GM19397 (cell line): ENCODE measurements around the gene CAMK2B.

ENCODE experiments used
- ATAC-seq: cut with Tn5 transposase; IDR thresholded peaks from one replicate; pipeline ENCODE4 v1.9.1; 2021; ENCODE audit warnings: mild to moderate bottlenecking, moderate library complexity; ENCODE audit not compliant: unreplicated experiment

CAMK2B gene

DNA sequence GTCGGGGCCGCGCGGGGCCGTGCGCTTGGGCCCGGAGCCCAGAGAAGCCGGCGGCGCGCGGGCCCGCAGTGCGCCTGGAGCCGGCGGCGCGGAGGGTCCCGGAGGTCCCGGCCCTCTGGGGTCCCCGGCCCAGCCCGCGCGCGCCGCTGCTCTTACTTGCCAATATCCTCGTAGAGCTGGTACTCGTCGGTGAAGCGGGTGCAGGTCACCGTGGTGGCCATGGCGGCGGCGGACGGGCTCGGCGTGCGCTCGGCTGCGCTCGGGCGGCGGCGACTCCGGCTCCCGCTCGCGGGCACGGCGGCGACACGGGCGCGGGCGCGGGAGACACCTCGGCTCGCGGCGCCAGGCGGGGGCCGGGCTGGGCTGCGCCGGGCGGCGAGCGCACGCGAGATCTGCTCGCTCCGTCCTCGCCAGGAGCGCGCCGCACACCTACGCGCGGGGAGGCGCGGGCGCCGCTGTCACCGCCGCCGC is at the start of gene CAMK2B:
Gene CAMK2B, minus strand, starts transcription at position 394 of the 471 bp plus-strand sequence. Its CDS starts 173 bp downstream, at position 221.
- no peak for ATAC-seq

DNA sequence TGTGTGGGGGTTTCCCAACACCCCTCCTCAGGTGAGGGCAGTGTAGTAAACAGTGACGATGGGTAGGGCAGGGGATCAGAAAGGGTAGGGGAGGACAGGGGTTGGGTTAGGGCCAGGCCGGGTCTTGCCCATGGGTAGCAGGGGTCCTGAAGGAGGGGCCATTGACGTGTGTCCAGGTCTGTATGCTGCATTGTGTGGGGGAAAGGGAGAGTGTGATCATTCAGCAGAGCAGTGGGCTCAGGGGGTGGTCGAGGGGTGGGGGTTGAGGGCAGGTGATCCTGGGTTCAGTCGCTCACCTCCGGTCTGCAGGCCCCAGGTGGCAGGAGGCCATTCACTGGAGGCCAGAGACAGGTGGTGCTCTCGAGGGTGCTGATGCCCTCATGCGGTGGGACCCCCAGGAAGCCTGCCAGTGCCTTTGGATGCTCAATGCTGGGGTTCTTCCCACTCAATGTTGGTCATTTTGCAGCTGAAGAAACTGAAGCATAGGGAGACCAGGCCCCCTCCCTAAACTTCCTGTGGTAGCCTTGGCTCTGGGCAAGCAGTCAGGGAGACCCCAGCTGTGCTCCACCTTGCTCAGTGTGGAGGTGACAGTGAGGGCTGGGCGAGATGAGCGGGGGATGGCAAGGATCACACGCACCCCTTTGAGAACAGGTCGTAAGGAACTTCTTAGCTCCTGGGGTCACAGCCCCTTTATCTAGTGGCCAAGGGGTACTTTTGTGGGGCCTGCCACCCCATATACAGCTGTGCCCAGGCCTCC is 48.8 kb upstream of the CAMK2B start:
- no peak for ATAC-seq

DNA sequence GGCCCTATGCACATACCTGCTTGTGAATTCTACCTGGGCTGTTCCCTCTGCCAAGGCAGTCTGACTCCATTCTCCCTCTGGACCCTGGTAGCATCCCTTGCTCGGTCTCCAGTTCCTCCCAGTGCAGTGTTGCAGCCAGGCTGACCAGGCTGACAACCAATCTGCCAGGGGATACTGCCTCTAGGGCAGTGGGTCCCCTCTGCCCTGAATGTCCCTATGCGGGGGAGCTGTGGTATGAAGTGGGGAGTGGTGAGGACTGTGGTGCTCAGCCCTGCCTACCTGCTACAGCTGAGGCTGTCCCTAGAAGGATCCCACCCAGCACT is 48.0 kb upstream of the CAMK2B start:
- no peak for ATAC-seq

DNA sequence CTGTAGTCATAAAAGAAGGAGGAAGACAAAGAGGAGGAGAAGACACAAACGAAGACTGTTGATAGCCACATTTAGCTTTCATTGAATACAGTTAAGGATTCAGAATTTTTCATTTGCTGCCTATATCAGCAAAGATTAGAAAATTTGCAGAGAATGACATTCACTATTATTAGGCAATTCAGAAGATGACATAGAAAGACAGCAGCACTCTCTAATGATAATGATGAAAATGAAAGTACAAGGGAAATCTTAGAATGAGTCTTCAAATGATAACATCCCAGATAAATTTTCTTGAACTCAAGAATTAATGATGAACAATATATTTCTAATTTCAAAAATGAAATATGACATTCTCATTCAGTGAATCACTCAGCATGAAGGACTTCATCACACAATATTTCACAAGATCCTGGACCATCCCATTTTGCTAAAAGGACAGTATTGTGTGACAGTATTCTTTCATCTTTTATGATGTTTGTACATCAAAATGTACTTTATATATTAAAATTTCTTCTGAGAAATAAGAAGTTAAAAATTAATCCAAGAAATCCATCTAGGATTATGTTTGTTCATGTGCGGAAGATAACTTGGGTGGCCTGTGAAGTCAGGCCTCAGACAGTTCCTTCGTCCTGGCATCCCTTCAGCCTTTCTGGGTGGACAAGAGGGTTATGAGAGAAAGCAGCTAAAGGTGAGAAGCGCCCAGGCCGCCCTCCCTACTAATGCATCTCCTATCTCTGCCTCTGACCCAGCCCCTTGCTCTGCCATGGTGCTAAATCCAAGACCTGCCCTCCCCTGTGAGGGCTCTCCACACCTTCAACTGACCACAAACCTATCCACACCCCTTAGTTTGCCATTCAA is 47.4 kb upstream of the CAMK2B start:
- no peak for ATAC-seq

DNA sequence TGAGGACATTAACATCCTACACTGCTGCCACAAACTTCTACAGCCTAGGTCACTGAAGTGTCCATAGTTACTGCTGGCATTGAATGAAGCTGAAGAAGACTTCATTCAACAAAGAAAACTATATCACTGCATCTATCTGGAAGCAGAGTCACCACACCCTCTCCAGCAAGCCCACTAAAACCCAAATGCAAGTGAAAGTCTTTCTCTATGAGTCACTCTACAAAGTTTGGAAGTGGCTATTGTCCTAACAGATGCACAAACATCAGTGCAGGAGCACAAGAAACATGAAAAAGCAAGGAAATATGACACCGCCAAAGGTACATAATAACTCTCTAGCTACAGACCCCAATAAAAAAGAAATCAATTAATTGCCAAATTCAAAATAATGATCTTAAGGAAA is 43.5 kb upstream of the CAMK2B start:
- no peak for ATAC-seq

DNA sequence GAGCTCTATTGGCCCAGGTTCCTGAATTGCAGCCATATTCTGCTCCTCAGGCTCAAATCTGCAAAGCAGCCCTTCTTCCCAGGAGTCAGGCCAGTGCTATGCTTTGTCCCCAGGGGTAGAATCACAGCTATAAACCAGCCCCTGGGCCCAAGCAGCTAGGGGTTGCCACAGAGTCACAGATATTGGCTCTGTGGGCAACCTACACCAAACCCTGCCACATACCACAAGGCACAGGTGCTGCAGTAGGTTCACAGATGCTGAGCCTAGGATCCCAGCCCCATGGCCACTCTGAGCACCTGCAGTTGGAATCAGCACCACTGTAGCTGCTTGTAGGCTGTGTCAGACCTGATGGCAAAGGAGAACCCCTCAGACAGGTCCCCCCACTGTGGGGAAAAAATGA is 43.1 kb upstream of the CAMK2B start:
- no peak for ATAC-seq

DNA sequence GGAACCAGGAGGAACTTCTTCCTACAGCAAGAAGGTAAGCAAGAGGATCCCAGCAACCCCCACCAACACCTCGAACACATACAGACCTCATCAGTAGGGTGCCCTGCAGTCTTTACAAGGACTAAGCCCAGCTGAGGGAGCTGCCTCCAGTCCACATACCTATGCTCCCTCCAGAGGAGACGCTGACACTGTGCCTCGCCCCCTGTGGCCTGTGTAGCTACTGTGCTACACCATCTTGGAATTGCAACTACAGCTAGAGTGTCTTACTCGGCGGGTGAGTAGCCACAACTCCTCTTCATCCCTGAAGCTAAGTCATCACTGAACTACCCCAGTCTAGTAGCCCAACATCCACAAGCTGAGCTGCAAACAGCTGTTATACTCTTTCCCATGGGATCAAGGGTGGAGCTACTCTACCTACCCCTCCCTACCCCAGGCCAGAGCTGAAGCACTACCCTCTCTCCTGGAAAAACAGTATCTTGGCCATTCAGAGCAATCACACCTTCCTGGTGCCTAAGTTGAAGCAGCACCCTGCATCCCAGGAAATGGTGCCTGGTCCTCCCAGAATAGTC is 42.2 kb upstream of the CAMK2B start:
- no peak for ATAC-seq

DNA sequence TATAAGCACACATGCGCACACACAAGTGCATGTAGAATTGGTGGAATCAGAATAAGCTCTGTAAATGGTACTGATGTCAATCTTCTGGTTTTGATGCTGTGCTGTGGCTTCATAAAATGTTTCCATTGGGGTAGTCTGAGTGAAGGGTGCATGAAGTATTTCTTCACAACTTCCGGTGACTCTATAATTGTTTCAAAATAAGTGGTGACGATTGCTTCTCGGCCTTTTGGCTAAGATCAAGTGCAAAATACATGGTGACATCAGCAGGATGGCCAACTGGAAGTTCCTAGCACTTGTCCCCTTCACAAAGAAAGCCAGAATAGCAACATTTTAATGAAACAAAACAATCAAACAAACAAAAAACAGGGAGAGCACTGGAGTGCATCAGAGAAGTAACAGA is 41.6 kb upstream of the CAMK2B start:
- no peak for ATAC-seq

DNA sequence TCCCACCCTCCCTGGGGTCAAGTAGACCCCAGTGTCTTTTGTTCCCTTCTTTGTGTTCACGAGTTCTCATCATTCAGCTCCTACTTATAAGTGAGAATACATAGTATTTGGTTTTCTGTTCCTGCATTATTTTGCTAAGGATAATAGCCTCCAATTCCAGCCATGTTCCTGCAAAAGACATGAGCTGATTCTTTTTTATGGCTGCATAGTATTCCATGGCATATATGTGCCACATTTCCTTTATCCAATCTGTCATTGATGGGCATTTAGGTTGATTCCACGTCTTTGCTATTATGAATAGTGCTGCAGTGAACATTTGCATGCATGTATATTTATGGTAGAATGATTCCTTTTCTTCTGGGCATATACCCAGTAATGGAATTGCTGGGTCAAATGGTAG is 28.3 kb upstream of the CAMK2B start:
- no peak for ATAC-seq

DNA sequence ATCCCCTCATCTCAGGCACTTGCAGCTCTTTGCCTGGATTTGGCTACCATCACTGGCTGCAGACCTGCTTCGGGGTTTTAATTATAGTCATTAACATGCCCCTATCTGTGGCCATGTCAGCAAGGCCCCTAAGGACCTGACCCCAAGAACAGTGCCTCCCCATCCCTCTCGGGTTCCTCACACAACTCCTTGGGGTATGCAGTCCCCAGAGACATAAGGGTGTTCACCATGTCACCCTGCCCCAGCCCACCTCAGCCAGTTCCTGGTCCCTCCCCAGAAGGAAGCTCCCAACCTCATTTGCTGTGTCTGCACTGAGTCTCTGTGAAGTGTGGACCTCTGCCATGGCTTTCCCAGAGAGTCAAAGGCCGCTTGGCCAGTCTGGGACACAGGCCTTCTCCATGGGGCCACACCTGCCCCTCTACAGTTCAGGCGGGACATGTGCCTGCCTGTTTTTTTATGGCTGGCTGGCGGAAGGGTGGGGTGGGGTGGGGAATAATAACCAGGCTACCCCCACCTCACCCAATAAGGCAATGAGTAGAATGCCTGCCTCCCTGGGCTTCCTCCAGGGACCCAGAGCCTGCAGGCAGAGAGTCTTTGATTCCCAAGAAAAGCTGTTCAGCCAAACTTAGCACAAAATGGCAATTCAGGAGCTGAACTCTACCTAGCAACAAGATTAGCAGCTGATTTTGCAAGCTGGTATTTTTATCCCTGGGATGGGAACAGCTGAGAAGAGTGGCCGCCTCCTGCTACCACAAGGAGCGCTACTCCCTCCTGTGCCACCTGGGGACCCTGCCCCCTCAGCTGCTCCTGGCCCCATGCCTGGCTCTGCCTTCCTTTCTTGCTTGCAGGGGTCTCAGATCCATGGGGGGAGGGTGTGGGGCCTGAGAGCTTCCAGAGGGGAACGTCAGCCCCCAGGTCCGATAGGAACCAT is 23.7 kb upstream of the CAMK2B start:
- no peak for ATAC-seq

DNA sequence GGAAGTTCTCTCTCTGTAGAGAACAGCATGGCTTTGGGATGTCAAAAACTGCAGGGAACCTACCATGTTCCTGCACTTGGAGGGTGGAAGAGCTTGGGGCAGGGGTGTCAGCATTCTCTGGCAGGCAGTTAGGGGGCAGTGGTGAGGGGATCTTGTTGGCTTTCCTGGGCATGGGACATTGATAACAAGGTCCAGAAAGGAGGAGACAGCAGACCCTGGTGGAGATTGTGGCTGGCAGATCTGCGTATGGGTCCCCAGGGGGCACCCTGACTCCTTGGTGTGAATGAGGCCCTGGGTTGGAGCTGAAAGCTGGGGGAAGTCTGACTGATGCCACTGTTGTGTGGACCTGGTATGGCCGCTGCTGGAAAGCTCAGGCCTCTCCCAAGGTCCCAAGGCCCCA is 22.9 kb upstream of the CAMK2B start:
- ATAC-seq, result peak; percentile 57

DNA sequence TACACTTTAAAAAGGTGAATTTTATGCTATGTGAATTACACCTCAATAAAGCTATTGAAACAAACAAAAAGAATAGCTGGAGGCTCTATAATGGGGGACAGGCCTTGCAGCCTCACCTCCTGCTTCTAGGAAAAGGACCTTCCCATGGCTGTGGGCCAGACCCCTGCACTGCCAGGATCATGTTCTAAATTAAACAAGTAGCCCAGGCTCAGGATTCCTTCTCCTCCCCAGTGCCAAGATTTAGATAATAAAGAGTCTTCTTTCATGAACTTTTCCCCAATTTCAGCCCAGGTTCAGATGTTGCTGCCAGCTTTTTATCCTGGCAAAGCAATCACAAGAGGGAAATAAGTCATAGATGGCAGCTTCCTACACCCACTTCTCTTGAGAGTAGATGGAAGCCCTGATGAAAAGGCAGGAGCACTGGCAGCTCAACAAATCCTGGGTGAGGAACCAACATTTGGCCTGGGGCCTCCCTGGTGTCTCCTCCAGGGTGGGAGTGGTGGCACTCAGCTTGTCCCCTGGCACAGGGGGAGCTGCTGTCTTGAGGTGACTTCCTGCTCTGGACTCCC is 22.2 kb upstream of the CAMK2B start:
- ATAC-seq, result no peak

DNA sequence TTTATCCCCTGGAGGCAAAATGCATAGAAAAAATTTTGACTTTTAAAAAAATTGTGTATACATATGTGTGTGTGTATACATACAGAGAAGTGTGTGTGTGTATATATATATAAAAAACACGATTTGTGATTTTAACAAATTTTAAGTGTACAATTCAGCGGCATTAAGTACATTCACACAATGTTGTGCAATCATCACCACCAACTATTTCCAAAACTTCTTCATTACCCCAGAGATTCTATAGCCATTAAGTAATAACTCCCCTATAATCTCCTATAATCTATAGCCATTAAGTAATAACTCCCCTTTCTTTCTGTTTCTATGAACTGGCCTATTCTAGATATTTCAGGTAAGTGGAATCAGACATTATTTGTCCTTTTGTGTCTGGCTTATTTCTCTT is 20.7 kb upstream of the CAMK2B start:
- ATAC-seq, result no peak

DNA sequence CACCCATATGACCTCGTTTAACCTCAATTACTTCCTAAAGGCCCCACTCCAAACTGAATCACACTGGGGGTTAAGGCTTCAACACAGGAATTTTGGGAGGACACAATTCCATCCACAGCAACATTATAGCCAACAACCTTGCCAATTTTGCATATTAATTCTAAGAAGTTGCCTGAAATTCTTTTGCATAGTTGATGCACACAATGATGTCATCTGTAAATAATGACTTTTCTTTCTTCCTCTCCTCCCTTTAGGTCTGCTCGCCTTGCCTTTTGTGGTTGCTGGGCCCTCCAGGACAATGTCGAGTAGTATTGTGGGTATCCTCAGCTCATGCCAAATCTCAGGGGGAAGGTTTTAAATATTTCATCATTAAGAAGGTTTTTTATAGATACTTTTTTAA is 16.0 kb upstream of the CAMK2B start:
- no peak for ATAC-seq

DNA sequence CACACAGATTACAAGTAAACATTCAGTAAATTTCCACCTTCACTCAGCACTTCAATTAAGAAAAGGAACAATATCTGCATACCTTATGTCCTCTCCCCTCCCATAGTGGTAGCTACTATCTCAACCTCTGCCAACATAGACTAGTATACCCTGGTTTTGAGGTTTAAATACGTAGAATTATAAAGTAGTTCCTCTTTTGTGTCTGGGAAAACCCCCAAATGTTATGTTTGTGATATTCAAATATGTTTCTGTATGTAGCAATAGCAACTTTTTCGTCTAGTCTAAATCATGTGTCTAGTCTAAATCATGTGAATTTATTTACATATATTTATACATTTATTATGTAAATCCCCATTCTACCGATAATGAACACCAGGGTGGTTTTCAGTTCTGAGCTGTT is 13.2 kb upstream of the CAMK2B start:
- no peak for ATAC-seq

DNA sequence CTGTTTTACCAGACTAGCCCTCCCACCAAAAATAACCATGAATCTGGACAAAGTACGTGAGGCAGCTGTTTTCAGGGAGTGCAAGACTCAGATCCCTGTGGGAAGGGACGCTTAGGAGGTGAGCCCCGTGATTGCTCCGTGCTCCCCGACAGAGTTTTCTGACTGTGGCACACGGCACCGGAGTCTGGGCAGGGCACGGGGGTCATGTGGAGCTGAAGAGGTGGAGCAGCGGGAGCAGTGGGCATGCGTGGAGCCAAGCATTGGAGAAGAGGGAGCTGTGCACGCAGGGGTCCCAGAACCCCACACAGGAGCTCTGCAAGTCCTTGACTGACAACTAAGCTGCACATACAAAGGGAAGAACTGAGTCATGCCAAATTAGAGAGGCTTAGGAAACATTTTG is 11.1 kb upstream of the CAMK2B start:
- ATAC-seq, result no peak

DNA sequence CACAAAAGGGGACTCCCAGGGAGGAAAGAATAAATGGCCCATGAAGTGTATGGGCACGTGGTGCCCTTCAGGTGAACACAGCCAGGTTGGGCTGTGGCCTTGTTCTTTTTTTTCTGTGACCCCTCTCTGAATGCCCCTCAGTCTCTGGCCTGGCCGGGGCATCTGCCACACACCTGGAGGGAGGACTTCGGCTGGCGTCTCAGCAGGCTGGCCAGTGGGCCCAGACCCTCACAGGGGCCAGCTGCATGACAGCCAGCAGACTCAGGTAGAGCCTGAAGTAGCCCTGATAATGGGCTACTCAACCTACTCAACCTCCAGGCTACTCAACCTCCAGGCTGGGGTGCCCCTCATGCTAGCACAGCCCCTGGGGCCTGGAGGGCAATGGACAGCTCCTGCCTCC is 9.8 kb upstream of the CAMK2B start:
- no peak for ATAC-seq

DNA sequence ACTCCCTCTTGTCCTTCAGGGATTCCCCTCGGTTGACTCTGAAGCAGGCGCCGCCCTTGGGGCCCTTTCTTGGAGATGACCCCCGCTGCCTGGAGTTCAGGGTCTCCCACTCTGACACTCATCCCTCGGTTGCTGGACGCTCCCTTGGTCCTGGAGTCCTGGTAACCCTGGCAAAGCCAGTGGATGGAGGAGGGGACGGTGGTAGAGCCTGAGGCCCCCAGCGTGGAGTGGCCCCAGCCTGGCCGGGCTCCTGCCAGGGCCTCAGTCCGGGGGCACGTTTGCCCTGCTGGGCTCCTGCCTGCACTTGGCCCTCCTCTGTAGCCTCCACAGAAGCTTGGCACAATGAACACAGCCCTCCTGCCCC is 9.3 kb upstream of the CAMK2B start:
- ATAC-seq, result no peak

DNA sequence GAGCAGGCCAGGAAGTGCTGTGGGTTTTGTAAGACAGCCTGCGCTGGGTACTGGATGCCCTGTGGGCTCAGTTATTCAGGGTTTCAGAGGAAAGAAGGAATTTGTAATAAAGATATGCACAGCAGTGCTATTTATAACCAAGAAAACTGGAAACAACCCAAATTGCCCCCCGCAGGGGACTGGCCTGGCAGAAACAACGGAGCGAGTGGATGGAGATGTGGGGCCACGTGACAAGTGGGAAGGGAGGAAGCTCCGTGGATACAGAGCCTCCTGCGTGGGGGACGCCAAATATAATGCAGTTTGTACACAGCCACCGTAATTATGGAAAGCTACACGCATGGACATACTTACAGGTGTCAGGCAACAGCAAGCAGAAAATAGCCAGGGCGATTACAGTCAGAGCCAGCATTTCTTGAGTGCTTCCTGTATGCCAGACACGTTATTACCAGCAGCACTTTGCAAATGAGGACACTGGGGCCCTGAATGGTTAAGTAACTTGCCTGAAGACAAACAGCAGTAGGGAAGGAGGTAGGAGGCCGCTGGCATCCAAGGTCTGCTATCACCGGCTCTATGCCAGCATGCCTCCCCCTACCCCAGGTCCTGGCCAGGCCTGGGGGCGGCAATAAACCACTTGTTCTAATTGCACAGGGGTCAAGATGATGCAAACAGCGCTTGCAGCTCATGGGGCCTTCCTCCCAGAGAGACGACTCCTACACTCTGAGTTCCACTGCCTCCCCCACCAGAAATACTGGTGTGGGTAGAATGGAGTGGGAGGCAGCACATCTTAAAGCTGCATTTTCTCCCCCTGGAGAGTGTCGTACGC is 8.7 kb upstream of the CAMK2B start:
- no peak for ATAC-seq

DNA sequence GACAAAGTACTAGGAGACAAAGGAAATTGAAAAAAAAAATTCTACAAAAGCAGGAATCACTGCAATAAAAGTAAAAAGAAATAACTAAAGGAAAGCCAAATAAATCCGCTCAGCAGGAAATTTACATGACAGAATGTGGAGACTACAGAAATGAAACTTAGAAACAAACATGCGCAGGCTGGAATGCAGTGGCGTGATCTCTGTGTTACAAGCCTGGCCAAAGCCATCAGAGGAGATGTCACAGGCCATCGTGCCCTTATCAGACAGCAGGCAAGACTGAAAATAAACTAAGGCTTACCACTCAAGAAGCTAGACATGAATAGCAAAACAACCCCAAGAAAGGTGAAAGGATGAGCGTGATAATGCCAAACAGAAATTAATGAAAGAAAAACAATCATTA is 6.3 kb upstream of the CAMK2B start:
- no peak for ATAC-seq
